HuH-7.5 (cell line): Measurements from ENCODE around the gene PCBD2.

Experiments
- DNase-seq: peaks from one replicate; pipeline ENCODE4 v3.0.0; 2011; ENCODE audit warnings: low spot score

Gene PCBD2

GRCh38 chr5:135007749-135008363 is 102.9 kb downstream of the PCBD2 start:
- no peak for DNase-seq

- DNase-seq = no peak
Observed at GRCh38 chr5:135008556-135008955, 103.6 kb downstream of the PCBD2 start.

DNA sequence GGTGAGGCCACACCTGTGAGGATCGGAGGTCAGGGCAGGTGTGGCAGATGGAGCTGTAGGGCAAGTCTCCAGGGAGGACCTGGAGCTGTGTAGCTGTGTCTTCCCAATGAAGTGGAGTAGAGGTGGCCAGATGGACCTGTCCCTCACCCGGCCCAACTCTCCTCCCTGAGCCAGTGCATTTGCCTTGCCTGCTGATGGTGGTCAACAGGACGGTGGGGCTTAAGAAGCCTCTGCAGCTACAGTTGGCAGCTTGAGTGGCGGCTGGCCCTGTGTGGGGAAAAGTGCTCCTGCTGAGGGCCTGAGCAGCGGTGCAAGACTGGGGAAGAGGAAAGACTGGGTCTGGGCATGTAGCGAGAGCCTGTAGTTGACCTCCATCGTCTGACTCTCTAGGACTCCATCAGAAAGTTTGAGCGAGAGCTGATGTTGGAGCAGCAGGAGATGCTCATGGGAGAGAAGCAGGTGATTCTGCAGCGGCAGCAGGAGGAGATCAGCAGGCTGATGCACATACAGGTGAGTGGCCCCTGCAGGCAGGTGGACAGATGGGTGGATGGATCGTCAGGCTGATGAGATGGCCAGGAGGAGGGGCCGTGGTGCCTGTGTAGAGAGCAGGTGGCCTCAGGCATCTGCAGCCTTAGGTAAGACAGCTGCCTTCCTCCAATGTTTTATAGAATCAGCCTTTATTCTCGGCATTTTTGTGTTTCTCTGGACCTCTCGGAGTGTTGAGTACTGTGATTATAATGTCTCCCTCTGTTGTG is 104.2 kb downstream of the PCBD2 start:
- DNase-seq = no peak

DNA sequence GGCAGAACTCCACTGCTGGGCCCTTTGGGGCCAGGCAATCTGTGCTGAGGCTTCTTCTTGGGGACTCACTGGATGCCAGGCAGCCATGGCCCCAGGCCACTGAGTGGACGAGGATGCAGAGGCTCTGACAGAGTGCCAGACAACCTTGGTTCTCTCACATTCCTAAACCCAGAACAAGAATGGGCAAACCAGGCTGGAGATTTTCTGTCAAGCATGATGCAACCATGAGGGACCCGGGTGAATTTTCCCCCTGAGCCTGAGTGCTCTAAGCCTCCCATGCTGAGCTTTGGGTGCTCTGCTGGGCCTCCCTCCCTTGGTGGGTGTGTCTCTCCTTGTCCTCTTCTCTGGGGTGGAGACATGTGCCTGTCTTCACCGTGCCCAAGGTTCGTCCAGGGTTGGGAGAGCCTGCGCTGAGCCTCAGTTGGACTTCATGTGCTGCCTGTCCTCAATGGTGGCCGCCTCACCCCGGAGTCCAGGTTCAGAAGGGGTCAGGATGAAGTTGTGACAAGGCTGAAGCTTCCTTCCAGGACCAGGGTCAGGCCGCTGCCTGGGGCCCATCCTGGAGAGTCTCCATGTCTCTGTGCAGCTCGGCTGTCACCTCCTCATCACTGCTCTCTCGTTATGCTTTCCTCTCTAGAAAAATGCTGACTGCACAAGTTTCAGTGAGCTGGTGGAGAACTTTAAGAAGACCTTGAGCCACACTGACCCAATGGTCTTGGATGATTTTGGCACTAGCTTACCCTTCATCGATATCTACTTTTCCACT is 105.0 kb downstream of the PCBD2 start:
- no peak for DNase-seq

GRCh38 chr5:135010502-135011354 is 105.8 kb downstream of the PCBD2 start:
- no peak for DNase-seq

DNA sequence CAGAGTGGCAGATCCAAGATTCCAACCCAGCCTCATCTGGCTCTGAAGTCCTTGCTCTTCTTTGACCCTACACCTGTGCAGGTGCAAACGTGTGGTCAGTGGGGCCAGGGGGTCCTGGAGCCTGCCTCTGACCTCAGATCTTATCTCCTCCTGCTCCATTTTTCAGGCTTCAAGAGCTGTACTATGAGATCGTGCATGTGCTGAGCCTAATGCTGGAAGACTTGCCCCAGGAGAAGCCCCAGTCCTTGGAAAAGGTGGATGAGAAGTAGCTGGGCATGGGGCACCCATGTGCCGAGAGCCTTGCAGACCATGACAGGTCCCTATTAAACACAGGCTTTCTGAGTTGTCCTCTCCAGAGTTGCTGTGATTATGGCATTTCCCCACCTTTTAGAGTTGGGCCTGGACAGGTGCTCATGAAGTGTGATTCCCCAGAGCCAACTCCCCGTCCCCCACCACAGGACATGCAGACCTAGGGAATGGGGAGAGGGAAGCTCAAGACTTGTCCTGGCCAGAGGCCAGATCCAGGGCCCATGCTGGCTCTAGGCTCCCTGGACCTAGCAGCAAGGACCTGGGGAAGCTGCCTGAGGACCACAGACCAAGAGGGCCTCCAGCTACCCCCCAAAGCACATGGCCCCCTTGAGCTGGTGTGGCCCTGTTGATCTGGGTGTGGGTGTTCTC is 106.6 kb downstream of the PCBD2 start:
- no peak for DNase-seq

GRCh38 chr5:135012033-135012588 is 107.2 kb downstream of the PCBD2 start:
- DNase-seq = no peak
